Heart left ventricle (tissue), 13 donors: Measurements from ENCODE around the gene P2RX7.

ENCODE experiments used
- CTCF ChIP-seq, 12 donors: fragments of 200-600 bp; sonication (generic) in 4 of 12; IDR thresholded peaks; one replicate each; pipeline versions ENCODE4 v1.5.0 to v1.8.0; 2018 to 2022; ENCODE audit warnings: antibody characterized with exemption in 12 of 12, mild to moderate bottlenecking in 5 of 12
- POLR2A ChIP-seq, 2 donors: fragments of 450-650 bp; IDR thresholded peaks; one replicate each; pipeline ENCODE4 v1.6.1; 2017; ENCODE audit warnings: antibody characterized with exemption in 2 of 2, mild to moderate bottlenecking in 2 of 2, moderate library complexity in 2 of 2
- donor health status: ischemic (EF 13 %, LVEDD 7.1; RV severe dilation, severe dysfunction).
- donor health status: DM: no; HTN: yes; CAD: no.
- donor health status: DM: no; HTN: no; CAD: no.
- donor health status: ischemic (EF 25% LVEDD 6.9; RV normal size, moderate dysfunction).
- donor health status: ischemic (EF 25% LVEDD 5.7; RV mildly dilated, moderate dysfunction).
- donor health status: ischemic (EF 35%, LVEDD 5.7; RV mildly dilated, moderate dysfunction).
- donor health status: nonischemic (EF 11% LVEDD 7.7; RV severe dilation, severe dysfunction).
- donor health status: DM: yes; HTN: yes; CAD: no.
- donor health status: PGD.
- donor health status: ischemic (EF 29% LVEDD 5.4; RV normal size, mild dysfunction).
- donor health status: nonischemic (EF 23%, LVEDD 6.1; RV moderate dilation, normal function).

- TF ChIP-seq CTCF (IDR thresholded peaks at IDR 0.05), result no peak
- no peak for TF ChIP-seq POLR2A (IDR thresholded peaks at IDR 0.05)
Observed at GRCh38 chr12:121167951-121168350, 35.3 kb downstream of the P2RX7 start.
